Mesendoderm (in vitro differentiated cells): Measurements from ENCODE around the gene STX4.

Experiments used
- DNase-seq: peaks from one replicate; pipeline ENCODE4 v3.0.0; 2013
- H2AK5ac ChIP-seq: 2 replicates; pipeline ENCODE4 v1.6.1; 2013; ENCODE audit warnings: low read length, inconsistent platforms
- H2BK120ac ChIP-seq: 2 replicates; pipeline ENCODE4 v1.6.1; 2013; ENCODE audit warnings: low read depth, mild to moderate bottlenecking, low read length, moderate library complexity, mixed read lengths
- H2BK15ac ChIP-seq: replicated peaks from 2 replicates; pipeline ENCODE4 v1.6.1; 2013; ENCODE audit warnings: low read depth, mild to moderate bottlenecking, moderate library complexity
- H2BK5ac ChIP-seq: 2 replicates; pipeline ENCODE4 v1.6.1; 2013; ENCODE audit warnings: low read length, inconsistent platforms
- H3K18ac ChIP-seq: 2 replicates; pipeline ENCODE4 v1.6.1; 2013; ENCODE audit warnings: mild to moderate bottlenecking, low read length, mixed read lengths
- H3K23ac ChIP-seq: one replicate; pipeline ENCODE4 v1.6.1; 2013; ENCODE audit warnings: low read length
- H3K27ac ChIP-seq: 2 replicates; pipeline ENCODE4 v1.5.1; 2013; ENCODE audit warnings: low read depth, mild to moderate bottlenecking, inconsistent platforms, low read length, moderate library complexity
- H3K27me3 ChIP-seq: 2 replicates; pipeline ENCODE4 v1.6.1; 2013; ENCODE audit warnings: low read length, control low read depth, mild to moderate bottlenecking, inconsistent platforms; ENCODE audit not compliant: insufficient read depth, poor library complexity
- H3K36me3 ChIP-seq: 2 replicates; pipeline ENCODE4 v1.6.1; 2013; ENCODE audit warnings: low read length, inconsistent platforms; ENCODE audit not compliant: control insufficient read depth, insufficient read depth
- H3K4ac ChIP-seq: one replicate; pipeline ENCODE4 v1.6.1; 2013; ENCODE audit warnings: low read depth, mild to moderate bottlenecking, low read length, moderate library complexity
- H3K4me1 ChIP-seq: 2 replicates; pipeline ENCODE4 v1.6.1; 2013; ENCODE audit warnings: low read depth, low read length, inconsistent platforms; ENCODE audit not compliant: control insufficient read depth
- H3K4me2 ChIP-seq: 2 replicates; pipeline ENCODE4 v1.6.1; 2013; ENCODE audit warnings: low read length
- H3K4me3 ChIP-seq: 2 replicates; pipeline ENCODE4 v1.5.1; 2013; ENCODE audit warnings: mild to moderate bottlenecking, low read length
- H3K56ac ChIP-seq: one replicate; pipeline ENCODE4 v1.6.1; 2013; ENCODE audit warnings: low read length
- H3K79me1 ChIP-seq: 2 replicates; pipeline ENCODE4 v1.6.1; 2013; ENCODE audit warnings: low read length, inconsistent platforms
- H3K79me2 ChIP-seq: 2 replicates; pipeline ENCODE4 v1.6.1; 2013; ENCODE audit warnings: mild to moderate bottlenecking, low read length; ENCODE audit not compliant: control insufficient read depth, insufficient read depth
- H3K9ac ChIP-seq: 2 replicates; pipeline ENCODE4 v1.6.1; 2013; ENCODE audit warnings: low read length, inconsistent platforms
- H4K5ac ChIP-seq: one replicate; pipeline ENCODE4 v1.6.1; 2013; ENCODE audit warnings: low read length
- H4K8ac ChIP-seq: one replicate; pipeline ENCODE4 v1.6.1; 2013; ENCODE audit warnings: low read depth, mild to moderate bottlenecking, control low read depth, low read length, moderate library complexity
- WGBS: extraction: QIAGEN DNeasy Blood & Tissue Kit; methylation state at CpG from one replicate; pipeline ENCODE4 v1.1.7; 2013; ENCODE audit warnings: low lambda C conversion rate, missing lambda C conversion rate; ENCODE audit not compliant: insufficient coverage; ENCODE audit errors: extremely low coverage; 5-methylcytosine and 5-hydroxymethylcytosine counted together

The STX4 gene

DNA sequence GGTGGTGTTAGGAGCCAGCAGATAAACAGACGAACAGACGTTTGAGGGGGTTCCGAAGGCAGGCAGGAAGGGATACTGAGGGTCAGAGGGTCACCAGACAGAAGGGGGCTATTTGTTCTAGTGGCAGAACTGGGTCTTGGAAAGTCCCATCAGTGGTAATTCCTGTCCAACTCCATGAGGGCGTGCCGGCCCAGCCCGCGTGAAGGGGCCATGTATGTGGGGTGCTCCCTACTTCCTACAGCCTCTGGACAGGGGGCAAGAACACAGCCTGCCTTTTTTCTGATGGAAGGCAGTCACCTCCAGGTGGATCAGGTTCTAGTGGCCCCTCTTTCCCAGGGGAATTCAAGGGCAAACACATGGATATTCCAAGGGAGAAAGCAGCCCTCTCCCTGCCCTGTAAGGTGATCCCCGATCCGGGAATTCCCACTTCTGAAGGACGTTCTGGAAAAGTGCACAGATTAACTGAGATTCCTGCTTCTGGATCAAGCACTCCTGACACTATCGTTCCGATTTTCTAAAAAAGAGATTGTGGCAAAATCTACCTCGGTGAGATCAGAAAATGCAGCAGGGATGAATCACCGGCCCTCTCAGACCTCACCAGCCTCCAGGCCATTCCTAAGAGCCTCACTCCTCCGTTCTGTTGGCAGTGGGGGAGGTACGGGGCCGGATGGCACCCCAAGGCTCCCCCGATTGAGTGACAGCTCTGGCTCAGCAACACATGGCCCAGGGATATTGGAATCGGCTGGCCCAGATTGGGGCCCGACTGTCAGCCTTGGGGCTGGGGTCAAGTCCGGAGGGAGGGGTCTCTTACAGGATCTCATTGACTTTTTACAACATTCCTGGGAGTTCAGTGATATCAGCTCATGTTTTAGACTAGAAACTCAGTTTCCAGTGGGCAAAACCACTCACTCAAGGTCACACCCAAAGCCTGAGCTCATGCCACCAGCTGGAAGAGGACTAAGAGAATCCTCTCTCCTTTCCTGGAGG lies 35.3 kb upstream of the STX4 start:
- peak; percentile 63 for DNase-seq

GRCh38 chr16:30998852-30999761 lies 34.3 kb upstream of the STX4 start:
- H3K79me2 ChIP-seq = no peaks in the 10 kb centered on the region
- H3K79me1 ChIP-seq = no peaks in the 10 kb centered on the region
- no peak overlapping the region for H3K9ac ChIP-seq
- no peak for DNase-seq
- no peak overlapping the region for H3K4me2 ChIP-seq
- H2BK15ac ChIP-seq = no peak overlapping the region
- H2BK120ac ChIP-seq = no peak overlapping the region
- H3K4me3 ChIP-seq = no peak overlapping the region
- no peaks in the 10 kb centered on the region for H3K36me3 ChIP-seq
- H4K5ac ChIP-seq = no peak overlapping the region
- no peak overlapping the region for H2AK5ac ChIP-seq
- H2BK5ac ChIP-seq = no peak overlapping the region
- no peak overlapping the region for H4K8ac ChIP-seq
- no peak overlapping the region for H3K56ac ChIP-seq
- H3K27ac ChIP-seq = no peak overlapping the region
- no peaks in the 10 kb centered on the region for H3K27me3 ChIP-seq
- no peak overlapping the region for H3K4ac ChIP-seq
- WGBS = no CpG with 5 or more reads among the region's 6 CpGs
- peaks cover 1% of the 10 kb centered on the region for H3K4me1 ChIP-seq
- H3K18ac ChIP-seq = no peak overlapping the region
- H3K23ac ChIP-seq = no peak overlapping the region

More for the DNA sequence above, 35.3 kb upstream of the STX4 start:
- H3K27me3 ChIP-seq = no peaks in the 10 kb centered on the region
- H3K56ac ChIP-seq = peak overlapping the region; percentile 92
- H3K4me1 ChIP-seq = peaks cover 1% of the 10 kb centered on the region
- H3K4ac ChIP-seq = no peak overlapping the region
- H4K5ac ChIP-seq = no peak overlapping the region
- peak overlapping the region; percentile 98 for H3K4me2 ChIP-seq
- no peaks in the 10 kb centered on the region for H3K79me2 ChIP-seq
- no peak overlapping the region for H3K27ac ChIP-seq
- H4K8ac ChIP-seq = no peak overlapping the region
- no peaks in the 10 kb centered on the region for H3K79me1 ChIP-seq
- no peak overlapping the region for H2AK5ac ChIP-seq
- H3K36me3 ChIP-seq = no peaks in the 10 kb centered on the region
- H2BK15ac ChIP-seq = no peak overlapping the region
- H3K4me3 ChIP-seq = peak overlapping the region; percentile 64
- no peak overlapping the region for H3K18ac ChIP-seq
- peak overlapping the region; percentile 35 for H2BK5ac ChIP-seq
- H3K9ac ChIP-seq = peak overlapping the region; percentile 90
- no peak overlapping the region for H2BK120ac ChIP-seq
- no CpG with 5 or more reads among the region's 21 CpGs for WGBS
- H3K23ac ChIP-seq = no peak overlapping the region

GRCh38 chr16:31000671-31001382 lies 32.5 kb upstream of the STX4 start:
- H4K8ac ChIP-seq = no peak overlapping the region
- no CpG with 5 or more reads among the region's 19 CpGs for WGBS
- H3K4ac ChIP-seq = no peak overlapping the region
- no peak overlapping the region for H3K23ac ChIP-seq
- no peak overlapping the region for H2BK15ac ChIP-seq
- H3K79me1 ChIP-seq = no peaks in the 10 kb centered on the region
- DNase-seq = no peak
- no peak overlapping the region for H3K4me2 ChIP-seq
- H3K4me3 ChIP-seq = no peak overlapping the region
- no peak overlapping the region for H3K27ac ChIP-seq
- no peak overlapping the region for H2AK5ac ChIP-seq
- no peak overlapping the region for H3K18ac ChIP-seq
- no peak overlapping the region for H3K9ac ChIP-seq
- peaks cover 1% of the 10 kb centered on the region for H3K4me1 ChIP-seq
- H2BK5ac ChIP-seq = no peak overlapping the region
- no peaks in the 10 kb centered on the region for H3K79me2 ChIP-seq
- H3K27me3 ChIP-seq = no peaks in the 10 kb centered on the region
- no peaks in the 10 kb centered on the region for H3K36me3 ChIP-seq
- H4K5ac ChIP-seq = no peak overlapping the region
- H3K56ac ChIP-seq = no peak overlapping the region
- no peak overlapping the region for H2BK120ac ChIP-seq

- H3K27me3 ChIP-seq = no peaks in the 10 kb centered on the region
- H2BK15ac ChIP-seq = no peak overlapping the region
- no peak for DNase-seq
- no peak overlapping the region for H2AK5ac ChIP-seq
- H3K56ac ChIP-seq = no peak overlapping the region
- H3K18ac ChIP-seq = no peak overlapping the region
- H2BK120ac ChIP-seq = no peak overlapping the region
- H3K4me2 ChIP-seq = no peak overlapping the region
- no peak overlapping the region for H3K9ac ChIP-seq
- no CpG with 5 or more reads among the region's 16 CpGs for WGBS
- no peak overlapping the region for H2BK5ac ChIP-seq
- no peak overlapping the region for H3K4ac ChIP-seq
- H3K36me3 ChIP-seq = no peaks in the 10 kb centered on the region
- no peak overlapping the region for H4K5ac ChIP-seq
- no peak overlapping the region for H3K23ac ChIP-seq
- no peak overlapping the region for H3K27ac ChIP-seq
- H3K4me1 ChIP-seq = peaks cover 1% of the 10 kb centered on the region
- no peaks in the 10 kb centered on the region for H3K79me1 ChIP-seq
- no peak overlapping the region for H3K4me3 ChIP-seq
- H3K79me2 ChIP-seq = no peaks in the 10 kb centered on the region
- H4K8ac ChIP-seq = no peak overlapping the region
Observed at GRCh38 chr16:31001507-31002249, 31.7 kb upstream of the STX4 start.

DNA sequence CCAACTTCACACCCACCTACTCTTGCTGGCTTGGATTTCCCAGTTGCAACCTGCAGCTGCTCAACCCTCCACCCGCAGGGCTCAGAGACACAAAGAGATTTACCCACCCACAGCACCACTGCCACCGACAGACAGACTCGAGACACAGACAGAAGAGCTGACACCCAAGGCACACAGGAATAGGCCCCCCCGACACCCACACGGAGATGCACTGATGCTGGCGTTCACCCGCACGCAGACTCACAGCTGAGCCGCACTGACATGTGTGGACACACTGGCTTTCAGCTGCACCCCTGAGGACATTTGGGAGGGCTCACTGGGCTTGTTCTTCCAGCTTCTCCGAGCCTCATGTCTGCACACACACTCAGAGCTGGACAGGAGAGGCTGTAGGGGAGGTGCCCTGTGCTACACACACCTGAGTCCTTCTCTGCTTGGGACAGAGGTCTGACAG lies 31.1 kb upstream of the STX4 start:
- peaks cover 1% of the 10 kb centered on the region for H3K4me1 ChIP-seq
- no CpG with 5 or more reads among the region's 10 CpGs for WGBS
- peak overlapping the region; percentile 19 for H3K56ac ChIP-seq
- no peak overlapping the region for H3K18ac ChIP-seq
- DNase-seq = no peak
- no peak overlapping the region for H3K4me3 ChIP-seq
- H2BK120ac ChIP-seq = no peak overlapping the region
- H3K36me3 ChIP-seq = no peaks in the 10 kb centered on the region
- H3K27me3 ChIP-seq = no peaks in the 10 kb centered on the region
- no peaks in the 10 kb centered on the region for H3K79me1 ChIP-seq
- no peak overlapping the region for H3K23ac ChIP-seq
- H2BK15ac ChIP-seq = no peak overlapping the region
- no peak overlapping the region for H3K4me2 ChIP-seq
- no peak overlapping the region for H3K27ac ChIP-seq
- H2AK5ac ChIP-seq = no peak overlapping the region
- H3K9ac ChIP-seq = no peak overlapping the region
- H2BK5ac ChIP-seq = no peak overlapping the region
- H3K79me2 ChIP-seq = no peaks in the 10 kb centered on the region
- no peak overlapping the region for H4K5ac ChIP-seq
- H3K4ac ChIP-seq = no peak overlapping the region
- no peak overlapping the region for H4K8ac ChIP-seq
